Raji (cell line): ENCODE results near the gene TRDN.

Experiments
- POLR2A ChIP-seq: IDR thresholded peaks from 2 replicates; pipeline ENCODE4 v1.6.1; 2011; ENCODE audit warnings: low read depth, low read length, control low read depth; ENCODE audit not compliant: insufficient read depth

Gene TRDN, protein sequence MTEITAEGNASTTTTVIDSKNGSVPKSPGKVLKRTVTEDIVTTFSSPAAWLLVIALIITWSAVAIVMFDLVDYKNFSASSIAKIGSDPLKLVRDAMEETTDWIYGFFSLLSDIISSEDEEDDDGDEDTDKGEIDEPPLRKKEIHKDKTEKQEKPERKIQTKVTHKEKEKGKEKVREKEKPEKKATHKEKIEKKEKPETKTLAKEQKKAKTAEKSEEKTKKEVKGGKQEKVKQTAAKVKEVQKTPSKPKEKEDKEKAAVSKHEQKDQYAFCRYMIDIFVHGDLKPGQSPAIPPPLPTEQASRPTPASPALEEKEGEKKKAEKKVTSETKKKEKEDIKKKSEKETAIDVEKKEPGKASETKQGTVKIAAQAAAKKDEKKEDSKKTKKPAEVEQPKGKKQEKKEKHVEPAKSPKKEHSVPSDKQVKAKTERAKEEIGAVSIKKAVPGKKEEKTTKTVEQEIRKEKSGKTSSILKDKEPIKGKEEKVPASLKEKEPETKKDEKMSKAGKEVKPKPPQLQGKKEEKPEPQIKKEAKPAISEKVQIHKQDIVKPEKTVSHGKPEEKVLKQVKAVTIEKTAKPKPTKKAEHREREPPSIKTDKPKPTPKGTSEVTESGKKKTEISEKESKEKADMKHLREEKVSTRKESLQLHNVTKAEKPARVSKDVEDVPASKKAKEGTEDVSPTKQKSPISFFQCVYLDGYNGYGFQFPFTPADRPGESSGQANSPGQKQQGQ

DNA sequence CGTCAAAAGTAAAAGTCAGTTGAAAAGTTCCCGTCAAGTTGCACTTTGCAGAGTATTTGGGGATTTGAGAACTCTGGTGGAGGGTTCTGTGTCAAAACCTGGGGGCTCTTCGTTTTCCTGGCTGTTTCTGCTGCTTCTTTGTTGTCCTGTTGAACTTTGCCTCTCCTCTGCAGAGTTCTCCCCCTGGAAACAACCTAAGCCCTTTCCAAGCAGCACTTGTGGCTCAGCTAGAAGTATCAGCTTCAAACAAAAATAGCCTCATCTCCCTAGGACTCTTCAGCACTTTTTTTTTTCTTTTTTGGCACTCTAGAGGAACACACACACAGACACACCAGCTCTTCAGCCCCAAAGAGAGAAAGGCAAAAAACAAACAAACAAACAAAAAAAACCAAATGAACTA is at the start of gene TRDN:
Gene TRDN, minus strand, starts transcription at position 169 of the 400 bp plus-strand sequence. CDS start 175 bp downstream, outside the sequence.
- TF ChIP-seq POLR2A, result no peak

DNA sequence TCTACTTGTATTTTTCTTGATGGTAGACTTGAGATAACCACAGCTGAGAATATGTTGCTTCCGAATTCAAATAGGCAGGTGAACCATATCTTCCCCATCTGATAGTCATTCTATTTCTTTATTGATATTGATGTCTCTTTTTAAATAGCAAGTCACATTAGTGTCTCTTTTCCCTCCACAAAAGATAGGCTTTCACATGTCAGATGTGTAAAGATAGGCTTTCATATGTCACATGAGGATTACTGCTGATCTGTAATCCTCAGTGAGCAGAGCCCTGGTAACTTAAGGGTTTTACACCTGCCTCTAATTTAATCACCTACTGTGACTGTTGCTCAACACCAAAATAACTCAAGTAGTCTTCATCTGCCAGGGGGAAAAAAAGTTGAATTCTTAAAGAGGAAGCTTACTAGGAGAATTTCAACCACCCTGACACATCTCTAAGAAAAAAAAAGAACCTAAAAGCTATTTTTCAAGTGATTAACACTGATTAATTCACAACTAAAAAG is 45.3 kb upstream of the TRDN start:
- TF ChIP-seq POLR2A, result no peak

DNA sequence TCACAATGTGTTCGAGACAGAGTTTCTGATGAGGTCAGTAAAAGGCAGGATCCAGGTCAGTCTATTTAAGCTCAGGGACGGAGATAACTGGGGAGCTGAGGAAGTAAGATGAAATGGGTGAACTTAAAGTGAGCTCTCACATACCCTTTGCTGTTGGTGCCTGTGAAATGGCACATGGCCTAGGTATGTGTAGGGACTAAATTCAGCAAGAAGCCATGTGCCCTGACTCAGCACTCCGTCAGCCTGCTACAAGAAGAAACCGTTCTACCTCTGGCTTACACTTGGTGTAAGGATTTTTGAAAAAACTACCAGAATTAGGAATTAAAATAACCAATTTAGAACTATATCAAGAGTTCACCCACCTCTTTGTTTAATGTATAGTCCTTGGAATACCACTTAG is 41.1 kb upstream of the TRDN start:
- TF ChIP-seq POLR2A, result no peak

DNA sequence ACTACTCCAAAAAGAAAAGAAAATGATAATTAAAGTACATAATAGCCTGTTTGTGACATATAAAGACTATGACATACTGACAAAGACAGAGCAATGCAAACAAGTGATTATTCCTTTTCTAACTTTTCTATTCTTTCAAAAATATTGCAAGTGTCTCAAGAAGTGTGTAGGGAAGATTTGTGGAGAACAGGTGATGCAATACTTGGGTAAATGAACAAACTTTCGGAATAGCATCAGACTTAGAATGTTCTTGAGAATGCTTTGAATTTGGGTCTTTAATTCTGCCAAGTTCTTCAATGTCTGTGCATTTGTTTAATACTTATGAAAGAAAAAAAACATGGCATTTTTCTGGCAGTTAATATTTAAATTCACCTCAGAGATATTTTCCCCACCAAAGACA is 40.0 kb upstream of the TRDN start:
- no peak for TF ChIP-seq POLR2A

DNA sequence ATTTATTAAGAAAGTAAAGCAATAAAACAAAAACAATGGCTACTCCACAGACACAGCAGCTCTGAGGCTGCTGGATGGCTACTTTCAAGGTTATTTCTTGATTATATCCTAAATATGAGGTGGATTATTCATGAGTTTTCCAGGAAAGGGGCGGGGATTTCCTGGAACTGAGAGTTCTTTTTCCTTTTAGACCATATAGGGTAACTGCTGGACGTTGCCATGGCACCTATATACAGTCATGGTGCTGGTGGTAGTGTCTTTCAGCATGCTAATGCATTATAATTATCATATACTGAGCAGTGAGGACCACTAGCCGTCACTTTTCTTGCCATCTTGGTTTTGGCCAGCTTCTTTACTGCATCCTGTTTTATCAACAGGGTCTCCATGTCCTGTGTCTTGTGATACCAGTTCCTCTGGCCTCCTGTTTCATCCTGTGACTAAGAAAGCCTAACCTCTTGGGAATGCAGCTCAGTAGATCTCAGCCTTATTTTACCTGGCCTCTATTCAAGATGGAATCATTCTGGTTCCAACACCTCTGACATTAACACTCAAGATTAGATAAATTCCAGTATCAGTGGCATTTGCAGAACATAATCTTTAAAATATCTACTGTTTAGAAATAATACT is 32.3 kb upstream of the TRDN start:
- no peak for TF ChIP-seq POLR2A

DNA sequence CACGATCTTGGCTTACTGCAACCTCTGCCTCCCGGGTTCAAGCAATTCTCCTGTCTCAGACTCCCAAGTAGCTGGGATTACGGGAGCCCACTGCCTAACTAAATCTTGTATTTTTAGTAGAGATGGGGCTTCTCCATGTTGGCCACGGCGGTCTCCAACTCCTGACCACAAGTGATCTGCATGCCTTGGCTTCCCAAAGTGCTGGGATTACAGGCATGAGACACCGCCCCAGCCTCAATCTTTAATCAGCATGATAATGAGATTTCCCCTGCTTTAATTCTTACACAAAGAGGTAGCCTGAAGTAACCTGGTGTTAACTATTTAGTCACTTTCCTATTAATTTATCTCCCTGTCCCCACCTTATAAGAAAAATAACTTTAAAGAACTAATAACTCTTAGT is 31.3 kb upstream of the TRDN start:
- no peak for TF ChIP-seq POLR2A

DNA sequence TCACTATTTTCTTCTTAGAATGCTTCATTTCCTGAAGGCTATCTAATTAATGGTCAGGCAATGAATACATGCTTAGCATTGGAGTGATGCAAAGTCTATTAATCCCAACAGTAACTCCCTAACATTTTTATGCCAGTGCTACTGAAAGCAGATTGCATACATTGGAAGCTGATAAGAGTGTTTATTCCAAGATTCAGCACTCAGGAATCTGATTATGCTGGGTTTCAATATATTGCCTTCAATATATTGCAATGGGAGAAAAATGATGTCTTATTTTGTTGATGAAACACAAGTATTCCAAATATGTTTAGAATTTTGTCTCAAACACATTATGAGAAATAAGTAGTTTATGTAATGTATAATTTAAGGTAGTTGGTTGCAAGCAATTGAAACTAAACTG is 26.7 kb upstream of the TRDN start:
- no peak for TF ChIP-seq POLR2A

DNA sequence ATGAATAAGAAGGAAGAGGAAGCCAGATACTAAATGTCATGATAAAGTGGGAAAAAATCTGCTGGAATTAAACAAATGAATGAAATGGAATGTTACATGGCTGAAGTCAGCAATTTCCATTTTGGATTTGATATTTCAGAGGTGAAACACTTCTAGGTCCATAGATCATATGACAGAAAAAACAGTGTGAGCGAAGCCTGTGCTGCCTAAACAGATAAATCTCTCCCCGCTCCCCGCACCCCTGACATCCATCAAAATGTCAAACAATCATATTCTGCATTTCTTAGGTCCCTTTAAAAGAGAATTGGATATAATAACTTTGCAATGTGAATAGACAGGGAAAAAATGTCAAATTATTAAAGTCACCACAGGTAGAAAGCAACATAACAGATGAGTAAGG is 26.0 kb upstream of the TRDN start:
- no peak for TF ChIP-seq POLR2A

DNA sequence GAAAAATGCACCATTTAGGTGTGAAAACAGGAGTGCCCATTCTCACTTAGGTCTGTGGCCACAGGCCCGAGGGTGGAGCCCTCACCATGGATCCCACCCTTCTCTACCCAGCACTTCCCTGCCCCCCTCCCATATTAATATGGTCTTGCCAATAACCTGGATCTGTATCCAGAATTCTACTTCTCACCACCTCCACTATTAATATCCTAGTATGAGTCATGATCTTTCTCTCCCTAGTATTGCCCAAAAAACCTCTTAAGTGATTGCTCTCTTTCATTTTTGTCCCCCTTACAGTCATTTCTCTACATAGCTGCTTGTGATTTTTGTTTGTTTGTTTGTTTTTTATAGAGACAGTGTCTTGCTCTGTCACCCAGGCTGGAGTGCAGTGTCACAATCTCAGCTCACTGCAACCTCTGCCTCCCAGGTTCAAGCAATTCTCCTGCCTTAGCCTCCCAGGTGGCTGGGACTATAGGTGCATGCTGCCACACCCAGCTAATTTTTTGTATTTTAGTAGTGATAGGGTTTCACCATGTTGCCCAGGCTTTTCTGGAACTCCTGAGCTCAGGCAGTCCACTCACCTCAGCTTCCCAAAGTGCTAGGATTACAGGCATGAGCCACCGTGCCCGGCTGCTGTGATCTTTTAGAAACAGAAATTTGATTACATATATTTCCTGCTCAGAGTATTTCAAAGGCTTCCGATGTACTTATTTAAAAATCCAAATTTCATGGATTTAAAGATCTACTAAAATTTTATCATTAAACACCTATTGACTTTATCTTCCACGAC is 24.5 kb upstream of the TRDN start:
- TF ChIP-seq POLR2A, result no peak

DNA sequence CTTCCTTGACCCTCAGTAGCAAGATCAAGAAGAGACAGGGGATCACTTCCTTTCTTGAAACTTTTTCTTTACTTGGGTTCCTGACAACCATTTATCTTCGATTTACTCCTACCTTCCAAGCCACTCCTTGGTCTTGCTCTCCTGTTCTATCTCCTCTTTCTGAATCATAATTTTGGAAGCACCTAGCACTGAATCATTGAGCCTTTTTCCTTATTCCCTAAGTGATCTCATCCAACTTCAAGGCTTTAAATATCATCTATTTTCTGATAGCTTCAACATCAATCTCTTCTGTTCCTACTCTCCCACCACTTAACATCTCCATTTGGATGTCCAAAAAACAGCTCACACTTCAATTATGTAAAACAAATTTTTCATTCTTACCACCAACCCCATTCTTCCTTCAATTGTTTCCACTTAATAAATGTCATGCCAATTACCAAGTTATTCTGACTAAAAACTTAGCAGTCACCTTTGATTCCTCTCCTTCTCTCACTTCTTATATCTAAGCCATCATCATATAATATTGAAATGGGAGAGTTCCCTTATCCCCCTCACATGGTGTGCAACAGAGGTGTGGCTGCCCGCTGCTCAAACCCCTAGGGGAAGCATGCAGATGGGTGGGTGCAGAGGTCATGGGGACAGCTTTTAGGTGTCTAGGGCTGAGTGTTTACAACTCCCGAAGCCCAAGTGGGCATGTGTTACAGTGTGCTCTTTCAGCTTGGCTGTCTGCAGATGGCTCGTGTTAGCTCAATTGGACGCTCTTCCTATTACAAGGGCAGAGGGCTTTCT is 23.4 kb upstream of the TRDN start:
- no peak for TF ChIP-seq POLR2A

DNA sequence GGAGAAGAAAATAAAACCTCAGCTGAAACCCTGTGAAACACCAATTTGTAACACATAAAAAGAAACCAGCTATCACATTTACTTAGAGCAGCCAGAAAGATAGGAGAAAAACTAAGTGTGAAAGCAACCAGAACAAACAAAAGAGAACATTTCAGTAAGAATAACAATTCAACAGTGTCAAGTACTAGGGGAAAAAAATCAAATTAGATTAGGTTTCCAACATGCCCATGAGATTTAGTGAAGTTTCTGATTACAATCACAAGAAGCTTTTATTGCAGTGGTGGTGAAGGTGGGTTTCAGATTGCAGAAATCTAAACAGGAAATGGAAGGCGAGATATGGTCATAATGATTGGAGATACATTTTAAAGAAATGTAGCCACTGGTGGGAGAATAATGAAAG is 22.1 kb upstream of the TRDN start:
- no peak for TF ChIP-seq POLR2A

DNA sequence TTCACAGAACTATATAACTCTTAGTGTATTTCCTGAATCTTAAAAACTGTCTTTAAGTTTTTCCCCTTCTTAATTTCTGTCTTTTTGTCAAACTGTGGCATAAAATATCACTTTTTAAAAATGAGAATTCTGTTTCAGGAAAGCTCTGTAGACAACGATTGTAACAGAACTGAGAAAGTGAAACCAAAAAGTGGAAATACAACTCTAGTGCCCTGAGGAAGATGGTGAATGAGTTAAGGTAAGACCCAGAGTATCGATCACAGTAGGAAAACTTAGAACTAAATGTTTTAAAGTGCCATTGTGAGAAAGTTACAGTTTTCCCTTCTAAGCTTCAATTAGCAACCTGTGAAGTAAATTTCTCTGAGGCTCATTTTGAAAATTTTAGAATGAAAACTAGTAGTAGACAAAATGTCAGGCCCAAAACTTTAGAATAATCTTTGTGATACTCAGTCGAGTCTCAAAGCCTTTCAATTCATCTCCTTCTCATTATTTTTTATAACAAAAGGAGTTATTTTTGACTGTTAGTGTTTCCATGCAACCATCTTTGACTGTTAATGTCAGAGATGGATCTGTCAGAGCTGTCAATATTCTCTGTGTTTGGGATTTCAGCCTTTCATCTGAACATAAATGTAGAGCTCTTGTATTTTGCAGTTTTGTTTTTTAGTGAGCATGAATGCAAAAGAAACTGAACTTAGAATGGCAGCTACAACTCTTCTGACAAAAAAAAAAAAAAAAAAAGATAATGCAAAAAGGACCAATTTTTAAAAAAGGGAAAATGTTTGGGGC is 19.0 kb upstream of the TRDN start:
- no peak for TF ChIP-seq POLR2A

DNA sequence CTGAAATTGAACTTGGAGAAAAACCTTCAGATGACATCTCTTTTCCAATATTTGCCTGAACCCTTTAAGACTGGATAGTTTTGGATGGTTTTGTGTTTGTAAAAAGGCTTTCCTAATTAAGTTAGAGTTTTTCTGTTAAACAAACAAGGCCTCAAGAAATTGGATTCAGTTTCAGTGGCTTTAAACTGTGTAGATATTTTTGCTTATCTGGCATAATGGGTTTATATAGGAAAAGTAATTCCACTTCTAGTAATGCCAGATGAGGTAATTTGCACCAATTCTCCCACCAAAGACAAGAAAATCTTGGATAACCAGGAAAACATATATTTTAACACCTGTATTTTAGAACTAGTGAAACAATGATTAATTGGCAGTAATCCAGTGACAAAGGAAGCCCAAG is 12.0 kb upstream of the TRDN start:
- TF ChIP-seq POLR2A, result no peak

DNA sequence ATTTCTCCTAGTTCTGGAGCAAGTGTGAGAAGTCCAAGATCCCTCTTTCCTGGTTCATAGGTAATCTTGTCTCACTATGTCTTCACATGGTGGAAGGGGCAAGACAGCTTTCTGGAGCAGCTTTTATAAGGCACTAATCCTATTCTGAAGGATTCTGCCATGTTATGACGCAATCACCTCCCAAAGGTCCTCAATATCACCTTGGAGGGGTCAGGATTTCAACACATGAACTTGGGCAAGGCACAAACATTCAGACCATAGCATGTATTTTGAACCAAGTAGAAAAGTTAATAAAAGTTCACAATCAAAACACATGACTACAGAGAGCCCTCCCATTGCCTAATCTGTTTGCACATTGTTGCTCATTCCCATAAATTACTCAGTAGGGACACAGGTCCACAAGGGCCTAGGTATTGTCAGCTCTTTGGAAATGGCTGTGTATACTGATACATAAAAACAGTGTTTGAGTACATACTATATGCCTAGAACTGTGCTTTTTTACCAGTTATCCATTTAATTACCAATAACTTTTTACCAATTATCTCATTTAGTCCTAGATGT is 11.3 kb upstream of the TRDN start:
- no peak for TF ChIP-seq POLR2A

DNA sequence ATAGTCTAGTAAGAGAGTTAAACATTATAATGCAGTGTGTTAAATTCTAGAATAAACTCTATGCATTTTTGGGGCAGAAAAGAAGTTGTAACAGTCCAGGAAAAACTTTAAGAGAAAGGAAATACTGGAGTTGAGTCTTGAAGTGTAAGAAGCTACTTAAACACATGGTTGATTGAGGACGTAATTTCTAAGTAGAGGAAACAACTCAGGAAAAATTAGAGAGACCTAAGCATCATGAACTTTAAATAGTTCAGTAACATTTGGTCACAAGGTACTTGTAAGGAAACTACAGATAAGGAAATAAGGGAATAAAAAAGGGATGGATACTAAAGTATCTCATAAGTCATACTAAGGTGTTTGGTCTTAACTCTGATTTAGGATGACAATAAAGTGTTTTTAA is 4.7 kb upstream of the TRDN start:
- no peak for TF ChIP-seq POLR2A
